Inflammatory macrophage treated with lipopolysaccharide for 1 hour (primary cell): Measurements from ENCODE around the gene BCKDHA.
"Not testable (repeated sequence)": the region's sequence is repeated elsewhere in the genome, so short reads cannot be mapped to it uniquely, and the experiment has no call there.

Experiments used
- DNase-seq, 2 donors: peaks; one replicate each; pipeline ENCODE4 v3.0.0-alpha.2; 2020 to 2022

BCKDHA gene

DNA sequence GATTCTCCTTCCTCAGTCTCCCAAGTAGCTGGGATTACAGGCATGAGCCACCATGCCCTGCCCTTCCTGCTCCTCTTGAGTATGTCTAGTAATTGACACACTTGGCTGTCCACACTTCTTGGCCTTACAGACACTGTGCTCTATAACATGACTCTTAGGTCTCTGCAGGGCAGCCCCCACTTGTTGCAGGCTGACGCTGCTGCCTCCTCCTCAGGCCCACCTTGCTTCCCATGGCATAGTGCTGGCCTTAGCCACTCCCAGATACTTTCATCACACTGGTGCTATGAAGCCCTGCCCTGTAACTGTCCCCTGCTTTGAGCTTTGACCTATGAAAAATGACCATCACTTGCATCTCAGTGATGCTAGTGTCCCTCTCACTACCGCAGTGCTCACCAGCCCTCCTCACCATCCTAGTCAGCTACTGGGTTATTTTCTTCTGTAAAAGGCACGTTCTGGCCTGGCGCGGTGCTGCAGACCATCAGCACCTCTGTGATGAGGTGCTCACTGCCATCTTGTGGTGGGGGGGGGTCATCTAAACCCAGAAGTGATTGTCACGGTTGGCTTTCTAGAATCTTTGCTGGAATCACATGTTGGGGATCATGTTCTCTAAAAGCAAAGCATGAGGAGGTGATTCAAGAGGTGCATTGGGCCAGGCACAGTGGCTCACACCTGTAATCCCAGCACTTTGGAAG is 55.1 kb downstream of the BCKDHA start:
- DNase-seq = no peak

DNA sequence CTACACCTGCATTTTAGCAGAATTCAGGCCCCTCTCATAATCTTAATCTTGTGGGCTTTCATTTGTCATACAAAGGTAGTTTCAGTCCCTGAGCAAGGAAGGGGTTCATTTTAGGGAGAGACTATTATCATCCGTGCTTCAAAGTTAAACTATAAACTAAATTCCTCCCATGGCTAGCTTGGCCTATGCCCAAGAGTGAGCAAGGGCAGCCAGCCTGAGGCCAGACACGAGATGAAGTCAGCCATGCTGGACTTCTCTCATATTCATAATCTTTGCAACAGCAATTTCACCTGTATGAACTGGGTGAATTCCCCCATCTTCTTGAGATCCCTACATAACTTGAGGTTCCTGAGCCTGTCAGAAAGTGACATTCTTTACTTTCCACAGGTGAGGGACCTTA is 58.3 kb downstream of the BCKDHA start:
- DNase-seq = no peak

DNA sequence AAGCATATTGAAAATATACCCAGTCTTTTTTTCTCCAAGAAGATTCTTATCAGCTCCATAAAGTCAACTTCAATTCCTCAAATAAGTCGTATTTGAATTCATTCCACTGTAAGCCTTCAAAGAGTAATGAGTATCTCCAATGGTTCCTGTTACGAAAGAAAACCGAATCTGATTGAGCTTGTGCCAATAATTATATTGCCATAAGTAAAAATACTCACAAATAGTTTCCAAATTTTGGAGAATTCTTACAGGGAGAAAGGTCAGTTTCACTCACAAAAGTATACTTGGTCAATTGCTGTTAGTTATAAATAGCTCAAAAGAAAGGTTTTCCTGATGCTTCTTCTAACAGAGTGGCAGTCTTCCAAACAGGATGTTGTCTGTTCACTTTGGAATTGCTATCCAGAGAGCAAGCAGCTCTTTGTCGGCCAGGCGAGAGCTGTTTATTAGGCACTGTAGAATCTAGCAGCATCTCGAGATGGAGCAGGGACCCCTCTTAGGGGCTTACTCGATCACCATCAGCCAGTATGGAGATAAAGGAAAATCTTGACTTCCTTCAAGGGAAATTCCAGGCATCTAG is 58.8 kb downstream of the BCKDHA start:
- no peak for DNase-seq

DNA sequence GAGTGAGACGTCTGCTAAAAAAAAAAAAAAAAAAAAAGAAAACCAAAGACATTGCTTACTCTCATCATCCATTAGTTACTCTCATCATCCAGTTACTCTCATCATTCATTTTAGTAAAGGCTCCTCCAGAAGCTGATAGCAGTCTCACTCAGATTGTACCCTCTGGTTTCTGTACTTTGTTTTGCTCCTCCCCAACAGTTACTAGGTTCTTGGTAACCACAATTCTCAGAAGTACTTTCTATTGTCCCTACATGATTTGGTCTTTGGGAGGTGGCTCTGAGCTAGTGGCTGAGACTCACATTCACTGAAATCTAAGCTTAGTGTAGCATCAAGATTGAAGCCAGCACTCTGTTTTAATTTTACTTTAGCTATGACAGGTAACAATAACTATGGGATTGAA is 59.6 kb downstream of the BCKDHA start:
- no peak for DNase-seq

DNA sequence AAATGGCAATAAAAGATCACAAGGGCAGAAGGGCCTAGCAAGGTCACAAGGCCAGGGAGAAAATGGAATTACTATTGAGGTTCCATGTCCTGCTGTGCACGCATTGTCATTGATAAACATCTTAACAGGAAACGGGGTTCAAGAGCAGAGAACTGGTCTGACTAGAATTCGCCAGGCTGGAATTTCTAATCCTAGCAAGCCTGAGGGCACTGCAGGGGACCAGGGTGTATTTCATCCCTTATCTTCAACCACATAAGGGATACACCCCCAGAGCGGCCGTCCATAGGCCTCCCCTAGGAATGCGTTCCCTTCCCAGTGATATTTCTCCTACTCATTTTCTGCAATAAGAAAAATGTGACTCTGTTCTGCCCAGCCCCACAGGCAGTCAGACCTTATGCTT is 64.9 kb downstream of the BCKDHA start:
- no peak for DNase-seq

DNA sequence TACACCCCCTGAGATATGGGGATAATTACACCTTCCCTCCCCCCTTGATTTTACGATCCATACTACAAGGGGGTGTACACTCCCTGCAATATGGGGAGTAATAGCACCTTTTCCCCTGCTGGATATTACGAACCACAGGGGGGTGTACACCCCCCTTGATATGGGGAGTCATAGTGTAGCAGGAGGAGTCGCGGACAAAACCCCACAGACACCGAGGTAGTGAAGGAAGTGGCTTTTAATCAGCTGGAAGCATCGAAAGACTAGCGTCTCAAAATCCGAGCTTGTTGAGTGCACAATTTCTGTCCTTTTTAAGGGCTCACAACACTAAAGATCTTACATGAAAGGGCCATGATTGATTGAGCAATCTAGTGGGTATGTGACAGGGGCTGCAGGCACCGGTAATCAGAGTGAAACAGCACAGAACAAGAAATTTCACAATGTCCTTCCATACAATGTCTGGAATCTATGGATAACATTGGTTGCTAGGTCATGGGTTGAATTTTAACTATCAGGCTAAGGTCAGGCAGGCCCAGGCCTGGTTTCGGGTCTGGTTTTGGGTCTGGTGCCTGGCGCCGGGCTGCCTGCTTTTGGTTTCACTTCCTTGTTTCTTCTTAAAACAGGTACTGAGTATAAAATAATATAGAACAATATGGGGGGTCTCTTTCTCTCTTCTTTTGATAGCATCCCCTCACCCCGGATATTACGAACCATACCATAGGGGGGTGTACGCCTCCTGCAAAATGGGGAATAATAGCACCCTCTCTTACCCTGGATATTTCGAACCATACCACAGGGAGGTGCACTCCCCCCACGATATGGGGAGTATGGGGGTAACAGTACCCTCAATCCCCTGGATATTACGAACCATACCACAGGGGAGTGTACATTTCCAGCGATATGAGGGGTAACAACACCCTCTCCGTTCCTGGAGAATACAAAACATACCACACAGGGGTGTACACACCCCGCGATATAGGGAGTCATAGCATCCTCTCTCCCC is 65.9 kb downstream of the BCKDHA start:
- DNase-seq = not testable (repeated sequence)
